Cardiac muscle cell (in vitro differentiated cells and primary cell): ENCODE data around the gene DDX5. TPM values are rescaled to one million over a fixed set of nuclear protein-coding genes. Genes with fewer than 3 reads are reported as not detected.

Experiments
- DNase-seq, 2 donors: peaks; one replicate each; pipeline versions ENCODE4 v3.0.0 to v3.0.0-alpha.2; 2010 to 2017; ENCODE audit warnings: low read depth in 1 of 2, low spot score in 1 of 2
- H3K27ac ChIP-seq: fragments of 200-600 bp; sonication (generic); 2 replicates; pipeline ENCODE4 v1.5.1; 2016
- H3K27me3 ChIP-seq: fragments of 200-600 bp; sonication (generic); 2 replicates; pipeline ENCODE4 v1.6.0; 2016; ENCODE audit warnings: control low read depth
- H3K36me3 ChIP-seq: fragments of 200-600 bp; sonication (generic); 2 replicates; pipeline ENCODE4 v1.5.1; 2016; ENCODE audit warnings: control low read depth
- H3K4me1 ChIP-seq: fragments of 200-600 bp; sonication (generic); 2 replicates; pipeline ENCODE4 v1.8.1; 2017; ENCODE audit warnings: low read depth, mild to moderate bottlenecking, mixed run types
- H3K4me3 ChIP-seq: fragments of 200-600 bp; sonication (generic); 2 replicates; pipeline ENCODE4 v1.5.1; 2016; ENCODE audit warnings: mild to moderate bottlenecking
- H3K9me3 ChIP-seq: fragments of 200-600 bp; sonication (generic); 2 replicates; pipeline ENCODE4 v1.5.1; 2017; ENCODE audit warnings: low read depth, mild to moderate bottlenecking, control low read depth
- CTCF ChIP-seq: IDR thresholded peaks from 2 replicates; pipeline ENCODE4 v1.5.1; 2012; ENCODE audit warnings: low read depth, mild to moderate bottlenecking, low read length
- polyA plus RNA-seq: library from polyadenylated mRNA; unstranded; fragments of >200 nt; fragmentation: Nextera tagmentation; extraction: Ambion mirVana; gene quantifications from 2 replicates; pipeline ENCODE4 v1.2.1, GENCODE V29; 2016
- total RNA-seq: library from RNA; depleted of rRNA; stranded (reverse); fragments of >200 nt; gene quantifications from 2 replicates; pipeline ENCODE4 v1.2.3, GENCODE V29; 2016

Gene DDX5
- total and polyA plus RNA-seq, 2 experiments from 2014 or later = 639 to 1,000 TPM

- no peak for TF ChIP-seq CTCF
- H3K36me3 ChIP-seq = peaks cover 63% of the 10 kb centered on the region
- H3K9me3 ChIP-seq = no peaks in the 10 kb centered on the region
- peak overlapping the region; percentile 21 for H3K27ac ChIP-seq
- H3K27me3 ChIP-seq = no peaks in the 10 kb centered on the region
- no peak overlapping the region for H3K4me3 ChIP-seq
- peaks cover 5% of the 10 kb centered on the region for H3K4me1 ChIP-seq
- peak in 1 of 2 donors; percentile 19 for DNase-seq
These were observed 5.0 kb downstream of the DDX5 start for GRCh38 chr17:64500862-64501765.

DNA sequence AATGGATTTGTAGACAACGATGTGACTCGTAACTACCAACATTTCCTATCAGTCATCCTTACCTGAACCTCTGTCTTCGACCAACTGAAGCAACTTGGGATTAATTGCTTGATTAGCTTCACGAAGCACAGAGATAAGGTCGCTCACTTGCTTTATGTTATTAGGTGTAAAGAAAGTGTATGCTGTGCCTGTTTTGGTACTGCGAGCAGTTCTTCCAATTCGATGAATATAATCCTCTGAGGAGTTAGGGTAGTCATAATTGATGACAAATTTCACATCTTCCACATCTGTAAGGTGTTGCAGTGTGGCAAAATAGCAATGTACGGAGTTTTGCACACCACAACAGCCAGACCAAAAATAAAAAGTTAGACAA is 5.6 kb downstream of the DDX5 start:
- no peak for TF ChIP-seq CTCF
- H3K27me3 ChIP-seq = no peaks in the 10 kb centered on the region
- peak in 1 of 2 donors; percentile 10 for DNase-seq
- no peak overlapping the region for H3K27ac ChIP-seq
- H3K9me3 ChIP-seq = no peaks in the 10 kb centered on the region
- H3K4me3 ChIP-seq = no peak overlapping the region
- peaks cover 11% of the 10 kb centered on the region for H3K4me1 ChIP-seq
- peaks cover 63% of the 10 kb centered on the region for H3K36me3 ChIP-seq

GRCh38 chr17:64499805-64500486 is 6.1 kb downstream of the DDX5 start:
- peak in 1 of 2 donors; percentile 16 for DNase-seq
- peaks cover 63% of the 10 kb centered on the region for H3K36me3 ChIP-seq
- H3K27ac ChIP-seq = no peak overlapping the region
- peaks cover 15% of the 10 kb centered on the region for H3K4me1 ChIP-seq
- H3K4me3 ChIP-seq = no peak overlapping the region
- H3K27me3 ChIP-seq = no peaks in the 10 kb centered on the region
- H3K9me3 ChIP-seq = no peaks in the 10 kb centered on the region
- no peak for TF ChIP-seq CTCF

- Histone ChIP-seq H3K4me3 (no peak overlapping the region), H3K9me3 (no peaks in the 10 kb centered on the region), H3K27me3 (no peaks in the 10 kb centered on the region), H3K4me1 (peaks cover 11% of the 10 kb centered on the region), H3K27ac (peak overlapping the region; percentile 86), H3K36me3 (peaks cover 55% of the 10 kb centered on the region)
- TF ChIP-seq CTCF = no peak
- peak in 1 of 2 donors; percentile 9 for DNase-seq
These were observed 7.5 kb downstream of the DDX5 start for GRCh38 chr17:64498308-64499203.

DNA sequence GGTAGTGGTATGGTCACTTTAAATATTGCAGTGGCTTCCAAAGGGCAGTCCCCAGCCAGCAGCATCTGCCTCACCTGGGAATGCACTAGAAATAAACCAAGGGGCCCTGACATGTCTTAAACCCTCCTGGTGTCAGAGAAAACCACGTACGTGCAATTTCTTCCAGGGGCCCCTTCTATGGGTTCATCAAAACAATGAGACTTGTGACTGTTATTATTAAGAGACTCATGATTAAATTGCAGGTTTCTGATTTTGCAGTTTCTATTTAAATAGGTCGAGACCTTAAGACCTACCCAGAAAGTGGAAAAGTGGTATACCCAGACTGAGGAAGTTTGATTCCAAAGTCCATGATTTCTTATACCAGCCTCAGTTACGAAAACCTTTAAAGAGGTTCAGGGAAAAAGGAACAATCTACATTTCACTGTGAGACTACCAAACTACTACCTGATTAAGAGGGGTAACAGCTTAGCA is 8.5 kb downstream of the DDX5 start:
- peak overlapping the region; percentile 86 for H3K27ac ChIP-seq
- no peaks in the 10 kb centered on the region for H3K27me3 ChIP-seq
- no peak for TF ChIP-seq CTCF
- no peaks in the 10 kb centered on the region for H3K9me3 ChIP-seq
- H3K4me3 ChIP-seq = peak overlapping the region; percentile 48
- DNase-seq = no peak
- peaks cover 48% of the 10 kb centered on the region for H3K36me3 ChIP-seq
- peaks cover 11% of the 10 kb centered on the region for H3K4me1 ChIP-seq
